Upper lobe of right lung (tissue), 1 donor: ENCODE data around the gene SRI. TPM values are rescaled to one million over a fixed set of nuclear protein-coding genes. Genes with fewer than 3 reads are reported as not detected.

Experiments
- ATAC-seq: fragments of 200-7000 bp; cut with Tn5 transposase; one replicate; pipeline ENCODE4 v1.9.1; 2020; ENCODE audit warnings: mild to moderate bottlenecking, moderate library complexity
- DNase-seq: peaks from one replicate; pipeline ENCODE4 v3.0.0-alpha.2; 2020
- H3K27ac ChIP-seq: fragments of 200-600 bp; one replicate; pipeline ENCODE4 v1.8.0; 2022
- H3K27me3 ChIP-seq: fragments of 200-600 bp; one replicate; pipeline ENCODE4 v1.8.0; 2022; ENCODE audit warnings: mild to moderate bottlenecking
- H3K36me3 ChIP-seq: fragments of 200-600 bp; one replicate; pipeline ENCODE4 v1.8.0; 2022
- H3K4me1 ChIP-seq: fragments of 200-600 bp; one replicate; pipeline ENCODE4 v1.8.0; 2022
- H3K4me3 ChIP-seq: fragments of 200-600 bp; one replicate; pipeline ENCODE4 v1.8.0; 2022; ENCODE audit warnings: mild to moderate bottlenecking
- H3K9me3 ChIP-seq: fragments of 200-600 bp; one replicate; pipeline ENCODE4 v1.8.0; 2022
- CTCF ChIP-seq: fragments of 200-600 bp; IDR thresholded peaks from one replicate; pipeline ENCODE4 v1.8.0; 2022; ENCODE audit warnings: antibody characterized with exemption
- intact Hi-C: fragments of 100-400 bp; cut with DNase I; formaldehyde crosslinking; loops from one replicate; pipeline ENCODE4 v1.11.0; 2022
- total RNA-seq: library from RNA; stranded (reverse); fragmentation: NEBNext Ultra II Directional; extraction: Animal tissue kit (Norgen Biotek cat#: 25700); gene quantifications from one replicate; pipeline ENCODE4 v1.2.1, GENCODE V29; 2021
- donor health status: DM: no; HTN: yes; CAD: no; lungs with severe emphysema.

SRI gene
- total RNA-seq, 1 donor from 2014 or later, result 115 TPM

DNA sequence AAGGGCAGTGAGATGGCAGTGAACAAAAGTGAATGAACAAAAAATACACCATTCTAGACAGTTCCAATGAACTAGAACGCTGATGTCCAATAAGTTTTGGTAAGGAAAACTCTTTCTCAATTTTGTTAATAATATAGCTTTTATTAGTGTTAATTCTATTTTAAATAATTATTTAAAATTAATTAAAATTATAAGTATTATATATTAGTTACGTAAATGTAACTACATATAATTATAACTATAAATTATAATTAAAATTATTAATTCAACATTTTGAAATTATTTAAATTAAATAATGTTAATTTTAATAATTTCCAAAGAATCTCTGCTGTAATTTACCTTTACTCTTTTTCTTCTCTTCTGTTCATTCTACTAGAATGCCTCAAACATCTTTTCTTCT lies 5.4 kb downstream of the SRI start:
- intact Hi-C loops, result no loop called here
- TF ChIP-seq CTCF, result no peak
- no peak for DNase-seq
- Histone ChIP-seq H3K27ac (no peak overlapping the region), H3K4me3 (no peak overlapping the region), H3K4me1 (peaks cover 6% of the 10 kb centered on the region), H3K9me3 (no peaks in the 10 kb centered on the region), H3K36me3 (peaks cover 74% of the 10 kb centered on the region), H3K27me3 (no peaks in the 10 kb centered on the region)
- ATAC-seq, result no peak

- no peaks in the 10 kb centered on the region for H3K9me3 ChIP-seq
- peaks cover 89% of the 10 kb centered on the region for H3K36me3 ChIP-seq
- H3K27ac ChIP-seq, result no peak overlapping the region
- ATAC-seq (no peak), DNase-seq (no peak)
- no peak overlapping the region for H3K4me3 ChIP-seq
- intact Hi-C loops, result no loop called here
- peaks cover 2% of the 10 kb centered on the region for H3K4me1 ChIP-seq
- no peaks in the 10 kb centered on the region for H3K27me3 ChIP-seq
- no peak for TF ChIP-seq CTCF
Observed at GRCh38 chr7:88212918-88213317, 6.9 kb downstream of the SRI start.

- Histone ChIP-seq H3K36me3 (peaks cover 94% of the 10 kb centered on the region), H3K27me3 (no peaks in the 10 kb centered on the region), H3K9me3 (no peaks in the 10 kb centered on the region), H3K4me1 (no peaks in the 10 kb centered on the region), H3K27ac (no peak overlapping the region), H3K4me3 (no peak overlapping the region)
- intact Hi-C loops, result no loop called here
- no peak for DNase-seq
- ATAC-seq, result no peak
- no peak for TF ChIP-seq CTCF
Observed at GRCh38 chr7:88208521-88208920, 11.3 kb downstream of the SRI start.

DNA sequence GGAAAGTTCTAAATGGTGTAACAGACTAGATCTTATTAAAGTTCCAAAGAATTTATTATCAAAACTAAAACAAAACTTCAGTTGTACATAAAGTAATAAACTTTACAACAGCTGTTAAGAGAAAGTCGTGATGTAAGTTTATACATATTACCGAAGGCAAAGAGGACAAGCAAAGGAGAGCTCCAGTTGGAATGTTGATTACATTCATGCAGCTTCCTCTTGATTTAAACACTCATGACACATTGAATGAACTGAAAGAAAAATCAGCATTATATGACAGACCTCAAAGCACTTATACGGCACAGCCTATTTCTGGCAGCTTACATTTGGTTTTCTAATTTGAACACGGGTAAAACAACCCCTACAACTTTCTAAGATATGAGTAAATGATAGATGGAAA lies 13.6 kb downstream of the SRI start:
- Histone ChIP-seq H3K36me3 (peaks cover 87% of the 10 kb centered on the region), H3K4me1 (no peaks in the 10 kb centered on the region)
- TF ChIP-seq CTCF, result no peak

GRCh38 chr7:88205179-88205578 lies 14.7 kb downstream of the SRI start:
- DNase-seq (no peak), ATAC-seq (no peak)
- intact Hi-C loops, result no loop called here
- H3K27me3 ChIP-seq, result no peaks in the 10 kb centered on the region
- no peak overlapping the region for H3K4me3 ChIP-seq
- no peak for TF ChIP-seq CTCF
- H3K9me3 ChIP-seq, result no peaks in the 10 kb centered on the region
- H3K36me3 ChIP-seq, result peaks cover 80% of the 10 kb centered on the region
- H3K4me1 ChIP-seq, result no peaks in the 10 kb centered on the region
- no peak overlapping the region for H3K27ac ChIP-seq

More for the DNA sequence above, 13.6 kb downstream of the SRI start:
- DNase-seq (no peak), ATAC-seq (no peak)
- H3K4me3 ChIP-seq, result no peak overlapping the region
- no peak overlapping the region for H3K27ac ChIP-seq
- H3K27me3 ChIP-seq, result no peaks in the 10 kb centered on the region
- intact Hi-C loops, result no loop called here
- H3K9me3 ChIP-seq, result no peaks in the 10 kb centered on the region

GRCh38 chr7:88204525-88205110 lies 15.2 kb downstream of the SRI start:
- TF ChIP-seq CTCF, result no peak
- Histone ChIP-seq H3K9me3 (no peaks in the 10 kb centered on the region), H3K36me3 (peaks cover 74% of the 10 kb centered on the region), H3K27ac (no peak overlapping the region), H3K4me1 (no peaks in the 10 kb centered on the region), H3K27me3 (no peaks in the 10 kb centered on the region), H3K4me3 (no peak overlapping the region)
- ATAC-seq (no peak), DNase-seq (no peak)
- intact Hi-C loops, result no loop called here
